ENCODE results near the gene TPSG1.

The TPSG1 gene

DNA sequence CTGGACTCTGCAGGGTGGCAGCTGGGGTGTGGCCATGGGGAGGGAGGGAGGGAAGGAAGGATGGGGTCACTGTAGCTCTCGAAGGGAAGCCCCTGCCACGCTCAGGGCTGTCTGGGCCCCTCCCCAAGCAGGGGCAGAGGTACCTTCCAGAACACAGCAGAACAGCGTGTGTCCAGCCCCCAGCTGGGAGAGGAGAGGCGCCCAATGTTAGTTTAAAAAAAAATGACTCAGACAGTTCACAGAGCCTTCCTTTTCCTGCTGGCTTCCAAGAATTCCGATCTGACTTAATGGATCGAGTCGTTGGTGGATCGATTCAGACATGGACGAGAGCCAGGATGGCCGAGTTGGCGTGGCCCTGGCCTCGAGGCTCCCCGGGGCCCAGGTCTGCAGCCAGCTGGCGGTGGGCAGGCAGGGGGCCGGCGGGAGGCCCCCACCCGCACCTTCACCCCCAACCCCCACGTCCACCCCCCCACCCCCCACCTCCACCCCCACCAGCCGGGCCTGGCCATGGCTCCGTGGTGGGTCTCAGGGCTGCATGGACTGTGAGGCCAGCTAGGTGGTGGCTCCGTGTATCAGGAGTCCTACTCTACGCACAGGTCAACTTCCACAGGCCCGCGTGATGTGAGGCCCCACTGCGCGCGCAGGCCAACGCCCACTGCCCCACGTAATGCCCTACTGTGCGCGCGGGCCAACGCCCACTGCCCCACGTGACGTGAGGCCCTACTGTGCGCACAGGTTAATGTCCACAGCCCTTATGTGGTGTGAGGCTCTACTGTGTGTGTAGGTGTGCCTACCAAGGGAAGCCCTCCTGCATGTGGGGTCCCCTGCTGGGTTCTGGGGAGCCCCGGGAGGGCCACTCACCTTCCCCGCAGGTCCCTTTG lies 50.4 kb downstream of the TPSG1 start:
- DNase-seq = no peak

- no peak for DNase-seq
These were observed 51.1 kb downstream of the TPSG1 start for GRCh38 chr16:1173788-1174451.

DNA sequence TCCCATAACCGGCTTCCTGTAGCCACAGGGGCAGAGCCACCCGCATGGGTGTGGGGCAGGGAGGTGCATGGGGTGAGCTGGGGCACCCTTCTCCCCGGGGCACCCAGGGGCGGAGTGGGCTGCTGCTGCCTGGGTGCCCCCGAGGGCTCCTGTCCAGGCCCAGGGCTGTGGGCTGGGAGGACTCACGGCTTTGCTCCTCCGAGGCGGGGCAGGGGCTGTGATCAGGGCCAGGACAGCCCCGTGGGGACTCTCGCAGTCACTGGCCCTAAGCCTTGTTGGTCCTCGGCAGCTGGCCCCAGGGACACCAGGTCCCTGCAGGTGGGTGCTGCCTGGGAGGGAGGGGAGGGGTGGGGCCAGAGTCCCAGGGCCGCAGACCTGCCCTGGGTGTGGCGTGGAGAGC lies 52.4 kb downstream of the TPSG1 start:
- DNase-seq = no peak

DNA sequence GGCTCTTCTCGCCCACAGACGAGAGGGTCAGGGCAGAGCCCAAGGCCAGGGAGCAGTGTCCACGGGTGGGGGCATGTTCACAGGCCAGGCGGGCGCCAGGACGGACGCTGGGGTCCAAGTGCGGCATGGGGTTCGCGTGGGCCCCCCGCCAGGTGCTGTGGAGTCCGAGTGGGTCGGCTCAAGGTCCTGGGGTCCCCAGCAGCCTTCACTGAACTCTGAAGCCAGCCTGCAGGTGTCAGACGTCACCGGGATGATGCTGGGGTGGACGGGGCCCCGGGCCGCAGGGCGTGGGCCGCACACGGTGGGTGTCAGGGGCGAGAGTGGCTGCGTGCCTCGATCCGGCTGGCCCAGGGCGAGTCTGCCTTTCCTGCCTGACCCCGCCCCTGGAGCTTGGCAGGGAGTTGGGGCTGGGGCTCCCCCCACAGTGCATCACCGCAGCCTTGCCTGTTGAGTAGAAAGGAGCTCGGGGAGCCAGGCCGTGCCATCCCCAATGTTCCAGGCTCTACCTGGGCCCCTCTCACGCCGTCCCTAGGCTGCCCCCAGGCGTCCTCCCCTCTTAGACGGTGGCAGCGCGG lies 53.1 kb downstream of the TPSG1 start:
- DNase-seq = no peak
